Measurements from ENCODE around the gene STK4.

STK4 gene

DNA sequence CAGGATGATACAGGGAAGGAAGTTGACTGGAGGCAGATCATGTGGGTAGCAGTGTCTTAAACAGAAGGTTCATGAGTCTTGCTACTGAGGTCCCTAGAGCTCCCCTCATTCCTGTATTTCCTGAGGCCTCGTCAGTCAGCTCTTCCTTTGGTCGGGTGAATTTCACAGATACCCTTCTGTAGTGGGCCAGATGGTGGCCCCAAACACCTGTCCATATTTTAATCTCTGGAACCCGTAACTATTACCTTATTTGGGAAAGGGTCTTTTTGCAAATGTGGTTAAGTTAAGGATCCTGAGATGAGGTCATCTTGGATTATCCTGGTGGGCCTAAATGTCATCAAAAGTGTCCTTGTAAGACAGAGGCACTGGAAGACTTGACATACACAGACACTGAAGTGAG lies 125.1 kb downstream of the STK4 start:
- DNase-seq = no peak

DNA sequence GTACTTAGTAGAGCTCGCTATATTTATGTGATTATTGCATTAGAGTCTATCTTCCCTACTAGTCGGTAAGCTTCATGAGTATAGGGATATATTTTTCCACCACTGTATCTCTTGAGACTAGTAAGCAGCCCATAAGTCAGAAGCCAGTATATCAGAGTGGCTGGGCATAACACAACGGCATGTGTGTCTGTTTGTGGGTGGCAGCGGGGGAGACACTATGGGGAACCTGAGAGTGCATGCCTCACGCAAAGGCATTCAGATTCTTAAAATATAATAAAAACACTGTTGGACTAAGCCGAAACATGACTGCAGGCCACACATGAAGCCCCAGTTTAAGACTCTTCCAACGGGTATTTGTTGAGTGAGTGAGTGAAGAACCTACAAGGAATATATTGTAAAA lies 126.6 kb downstream of the STK4 start:
- DNase-seq = no peak

DNA sequence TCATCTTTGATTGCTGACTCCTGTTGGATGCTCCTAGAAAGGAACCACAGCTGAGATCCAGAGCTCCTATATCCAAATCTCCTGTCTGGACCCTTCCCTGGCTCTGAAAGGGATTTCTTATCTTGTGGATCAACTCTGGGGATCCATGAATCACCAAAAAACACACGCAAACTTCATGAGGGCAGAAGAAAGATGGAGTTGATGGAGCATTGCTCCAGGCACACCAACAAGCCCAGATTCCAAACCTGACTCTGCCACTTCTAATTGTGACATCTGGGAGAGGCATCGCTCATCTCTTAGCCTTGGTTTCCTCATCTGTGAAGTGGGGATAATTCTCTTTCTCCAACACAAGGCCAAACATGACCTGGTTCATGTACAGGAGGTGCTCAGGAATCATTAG lies 127.9 kb downstream of the STK4 start:
- no peak for DNase-seq

DNA sequence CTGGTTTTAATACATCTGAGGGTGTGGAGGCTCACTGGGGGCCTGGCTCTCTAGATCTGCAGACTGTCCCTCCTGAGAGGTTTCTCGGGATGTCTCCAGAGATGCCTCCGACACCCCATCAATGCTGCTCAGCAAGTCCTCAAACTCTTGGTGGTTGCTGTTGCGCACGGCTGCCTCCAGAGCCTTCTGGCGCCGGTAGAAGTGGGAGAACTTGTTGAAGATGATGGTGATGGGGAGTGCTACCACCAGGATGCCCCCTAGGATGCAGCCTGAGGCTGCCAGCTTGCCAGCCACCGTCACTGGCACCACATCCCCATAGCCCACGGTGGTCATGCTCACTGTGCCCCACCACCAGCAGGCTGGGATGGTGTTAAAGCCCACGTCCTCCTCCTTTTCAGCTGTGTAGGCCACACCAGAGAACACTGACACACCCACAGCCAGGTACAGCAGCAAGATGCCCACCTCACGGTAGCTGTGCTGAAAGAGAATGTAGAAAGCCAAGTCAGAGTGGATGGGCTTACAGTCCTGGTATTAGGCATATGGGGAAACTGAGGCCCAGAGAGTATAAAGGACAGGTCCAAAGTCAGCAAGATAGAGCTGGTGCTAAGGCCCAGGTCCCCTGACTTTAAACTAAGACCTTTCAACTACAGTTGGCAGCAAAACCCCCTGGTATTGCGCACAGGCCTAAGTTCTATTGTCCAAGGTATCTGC lies 128.7 kb downstream of the STK4 start:
- no peak for DNase-seq

DNA sequence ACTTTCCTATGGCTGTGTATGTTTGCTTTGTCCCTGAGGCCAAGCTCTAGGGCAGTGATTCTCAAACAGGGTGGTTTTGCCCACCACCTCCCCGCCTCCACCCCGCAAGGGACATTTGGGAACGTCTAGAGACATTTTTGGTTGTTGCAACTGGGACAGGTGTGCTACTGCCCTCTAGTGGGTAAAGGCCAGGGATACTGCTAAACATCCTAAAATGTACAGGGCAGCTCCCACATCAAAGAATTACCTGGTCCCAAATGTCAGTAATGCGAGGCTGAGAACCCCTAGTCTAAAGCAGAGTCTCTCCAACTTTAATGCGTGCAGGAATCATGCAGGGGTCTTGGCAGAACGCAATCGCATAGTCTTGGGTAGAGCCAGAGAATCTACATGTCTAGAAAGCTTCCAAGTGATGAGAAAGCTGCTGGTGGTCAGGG lies 129.5 kb downstream of the STK4 start:
- DNase-seq = peak; percentile 40

DNA sequence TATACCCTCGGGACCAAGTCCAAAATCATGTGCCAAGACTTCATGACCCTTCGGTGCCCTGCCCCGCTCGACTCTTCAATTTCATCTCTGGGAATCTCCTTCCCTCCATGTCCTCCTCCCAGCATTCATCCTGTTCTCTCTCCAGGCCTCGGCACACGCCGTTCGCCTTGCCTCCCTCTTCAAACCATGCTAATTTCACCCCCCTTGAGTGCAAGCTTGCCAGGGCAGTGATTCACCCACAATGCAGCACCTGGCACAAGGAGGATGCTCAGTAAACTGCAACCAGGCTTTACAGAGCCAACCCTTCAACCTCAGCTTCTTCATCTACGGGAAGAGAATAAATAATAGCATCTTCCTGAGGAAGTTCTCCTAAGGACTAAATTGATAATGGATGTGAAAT lies 130.5 kb downstream of the STK4 start:
- no peak for DNase-seq

DNA sequence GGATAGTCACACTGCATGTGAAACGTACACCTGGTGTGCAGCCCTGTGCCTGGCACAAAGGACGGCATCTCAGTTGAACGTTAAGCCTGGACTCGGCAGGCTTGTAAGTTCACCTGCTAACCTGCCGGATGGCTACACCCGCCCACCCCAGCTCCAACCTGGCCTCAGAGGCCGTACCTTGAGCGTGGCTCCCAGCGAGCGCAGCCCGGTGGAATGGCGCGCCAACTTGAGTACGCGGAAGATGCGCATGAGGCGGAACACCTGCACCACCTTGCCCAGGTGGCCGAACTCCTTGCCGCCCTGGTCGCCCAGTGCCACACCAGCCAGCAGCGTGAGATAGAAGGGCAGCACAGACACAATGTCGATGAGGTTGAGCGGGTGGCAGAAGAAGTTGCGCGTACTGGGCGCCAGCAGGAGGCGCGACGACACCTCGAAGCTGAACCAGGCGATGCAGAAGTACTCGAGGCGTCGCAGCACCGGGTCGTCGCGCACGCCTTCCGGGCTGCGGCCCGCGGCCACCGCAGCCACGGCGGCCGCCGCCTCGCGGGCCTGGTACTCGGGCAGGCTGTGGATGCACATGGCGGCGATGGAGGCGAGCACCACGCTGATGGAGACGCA lies 131.3 kb downstream of the STK4 start:
- peak; percentile 28 for DNase-seq

DNA sequence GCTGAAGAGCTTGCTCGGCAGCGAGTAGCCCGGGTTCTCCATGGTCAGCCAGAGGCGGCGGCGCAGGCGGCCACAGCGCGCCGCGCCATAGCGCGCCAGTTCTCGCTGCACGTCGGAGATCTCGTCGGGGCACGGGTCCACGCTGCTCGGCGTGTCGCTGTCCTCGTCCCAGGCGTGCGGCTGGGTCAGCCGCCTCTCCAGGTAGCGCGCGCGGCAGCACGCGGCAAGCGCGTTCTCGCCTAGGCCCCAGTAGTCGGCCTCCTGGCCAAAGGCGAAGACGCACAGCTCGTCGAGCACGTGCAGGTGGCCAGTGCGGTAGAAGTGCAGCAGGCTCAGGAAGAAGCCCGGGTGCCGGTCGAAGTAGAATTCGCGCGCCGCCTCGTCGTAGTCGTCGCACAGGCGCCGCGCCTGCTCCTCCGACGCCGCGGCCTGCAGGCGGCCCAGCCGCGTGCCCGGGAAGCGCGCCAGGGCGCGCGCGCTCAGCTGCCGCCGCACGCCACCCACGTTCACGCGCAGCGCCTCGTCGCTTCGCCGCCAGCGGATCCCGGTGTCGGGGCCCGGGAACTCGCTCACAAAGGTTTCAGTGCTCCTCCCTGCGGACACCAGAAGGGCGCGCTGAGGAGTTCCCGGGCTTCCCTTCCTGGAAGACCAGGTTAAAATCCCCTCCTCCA lies 131.9 kb downstream of the STK4 start:
- no peak for DNase-seq

DNA sequence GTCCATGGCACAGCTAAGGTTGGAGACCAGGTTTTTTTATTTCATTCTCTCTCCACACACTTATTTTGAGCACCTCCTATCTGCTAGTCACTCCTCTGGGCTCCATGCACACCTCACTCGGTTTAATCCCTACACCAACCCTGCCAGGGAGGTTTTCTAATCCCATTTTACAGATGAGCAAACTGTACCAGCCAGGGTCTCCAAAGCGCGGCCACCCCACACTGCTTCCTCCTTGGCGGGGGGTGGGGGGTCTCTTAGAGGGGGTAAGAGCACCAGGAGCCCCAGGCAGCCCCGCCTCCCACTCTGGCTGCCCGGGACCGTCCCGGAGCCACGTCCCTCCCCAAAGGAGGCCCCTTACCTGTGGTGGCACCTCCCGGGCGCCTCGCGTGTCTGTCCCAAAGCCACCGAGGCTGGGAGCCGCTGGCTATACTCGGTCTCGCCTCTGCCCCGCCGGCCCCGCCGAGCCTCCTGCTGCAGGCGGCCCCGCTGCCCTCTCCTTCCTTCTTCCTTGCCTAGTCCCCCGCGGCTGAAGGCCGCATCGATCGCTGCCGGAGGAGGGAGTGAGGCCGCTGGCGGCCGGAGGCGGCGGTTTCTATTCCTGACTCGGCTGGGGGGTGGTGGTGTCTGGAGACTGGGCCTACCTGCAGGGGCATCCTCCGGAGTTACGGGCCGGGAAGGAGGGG lies 134.4 kb downstream of the STK4 start, which contains the start of gene KCNS1:
KCNS1 (minus strand) TSS at position 565 of the 683 bp plus-strand sequence. CDS start 1,891 bp downstream, outside the sequence.
- DNase-seq = no peak

DNA sequence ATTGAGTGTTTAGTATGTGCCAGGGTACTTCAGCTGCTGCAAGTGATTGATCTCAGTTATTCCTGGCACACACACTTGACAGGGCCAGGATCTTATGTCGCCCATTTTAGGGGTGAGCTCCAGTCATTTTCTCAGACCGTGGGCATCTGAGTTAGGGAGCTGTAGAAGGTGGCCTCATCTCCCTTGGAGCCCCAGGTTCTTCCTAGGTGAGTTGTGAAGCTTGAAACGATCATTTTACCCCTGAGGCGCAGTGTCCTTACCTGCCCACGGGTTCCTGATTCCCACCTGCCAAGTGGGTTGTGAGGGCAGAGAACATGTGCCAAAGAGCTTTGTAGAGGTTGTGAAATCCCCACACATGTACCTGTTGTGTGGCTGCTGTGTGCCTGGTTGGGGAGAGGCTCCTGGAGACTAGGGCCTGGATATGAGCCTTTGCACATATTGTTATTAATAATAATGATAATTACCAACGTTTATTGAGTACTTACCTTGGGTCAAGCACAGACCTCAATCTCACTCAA lies 135.1 kb downstream of the STK4 start:
- DNase-seq = no peak

DNA sequence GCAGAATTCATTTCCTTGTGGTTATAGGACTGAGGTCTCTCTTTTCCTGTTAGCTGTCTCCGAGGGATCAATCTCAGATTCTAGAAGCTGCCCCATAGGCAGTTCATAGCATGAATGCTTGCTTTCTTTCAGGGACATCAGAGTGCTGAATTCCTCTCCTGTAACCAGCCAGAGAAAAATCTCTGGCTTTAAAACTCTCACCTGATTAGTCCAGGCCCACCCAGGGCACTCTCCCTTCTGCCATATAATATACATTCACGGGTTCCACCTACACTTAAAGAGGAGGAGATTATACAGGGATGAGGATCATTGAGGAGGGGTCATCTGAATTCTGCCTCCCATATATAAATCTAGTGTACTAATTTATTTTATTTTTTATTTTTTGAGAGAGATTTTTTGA lies 136.8 kb downstream of the STK4 start:
- no peak for DNase-seq

DNA sequence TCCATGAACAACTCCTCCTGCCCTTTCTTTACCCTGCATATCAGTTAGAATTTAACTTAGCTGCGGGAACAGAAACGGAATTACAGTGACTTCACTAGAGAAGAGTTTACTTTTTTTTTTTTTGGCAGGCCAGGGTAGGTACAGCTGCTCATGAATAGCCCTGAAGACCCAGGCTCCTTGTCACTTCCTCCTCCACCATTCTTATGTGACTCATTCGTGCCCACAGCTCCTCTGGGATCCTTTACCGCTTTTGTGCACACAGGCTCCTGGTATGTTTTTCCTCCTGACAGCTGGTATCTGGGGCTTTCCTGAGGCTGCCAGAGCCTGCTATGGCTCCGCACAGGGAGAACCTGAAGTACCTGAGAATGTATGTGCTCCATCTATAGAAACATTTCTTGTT lies 138.5 kb downstream of the STK4 start:
- no peak for DNase-seq

DNA sequence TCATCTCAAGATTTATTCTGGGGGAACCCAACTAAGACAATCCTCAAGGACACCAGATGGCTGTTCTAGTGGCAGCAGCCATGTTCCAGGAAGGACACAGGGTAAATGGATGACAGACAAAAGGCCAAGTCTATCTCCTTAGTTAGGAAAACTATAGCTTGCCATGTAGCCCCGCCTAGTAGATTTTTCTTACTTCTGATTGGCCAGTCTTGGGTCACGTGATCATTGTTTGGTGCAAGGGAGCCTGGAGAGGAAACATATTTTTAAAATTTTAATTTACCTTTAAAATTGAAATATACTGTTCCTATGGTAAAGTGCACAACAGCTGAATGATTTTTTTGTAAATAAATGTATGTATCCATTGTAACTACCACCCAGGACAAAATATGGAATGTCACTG lies 139.0 kb downstream of the STK4 start:
- DNase-seq = no peak

DNA sequence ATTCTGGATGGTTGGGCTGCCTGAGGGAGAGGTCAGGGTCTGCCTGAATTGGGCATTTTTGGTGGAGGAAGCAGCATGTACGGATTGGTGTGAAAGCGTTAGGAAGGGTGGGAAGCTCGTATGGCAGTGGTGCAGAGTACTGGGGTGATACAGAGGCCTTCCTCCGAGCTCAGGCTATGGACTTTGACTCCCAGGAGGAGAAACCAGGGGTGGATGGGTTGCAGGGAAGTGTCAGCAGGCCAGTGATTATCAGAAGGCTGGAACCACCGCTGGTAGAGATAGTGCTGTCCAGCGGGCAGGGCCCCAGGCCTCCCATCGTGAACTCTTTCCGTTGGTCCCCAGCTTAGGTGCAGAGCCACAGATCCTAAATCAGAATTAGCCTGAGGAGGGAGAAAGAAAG lies 143.3 kb downstream of the STK4 start:
- no peak for DNase-seq

DNA sequence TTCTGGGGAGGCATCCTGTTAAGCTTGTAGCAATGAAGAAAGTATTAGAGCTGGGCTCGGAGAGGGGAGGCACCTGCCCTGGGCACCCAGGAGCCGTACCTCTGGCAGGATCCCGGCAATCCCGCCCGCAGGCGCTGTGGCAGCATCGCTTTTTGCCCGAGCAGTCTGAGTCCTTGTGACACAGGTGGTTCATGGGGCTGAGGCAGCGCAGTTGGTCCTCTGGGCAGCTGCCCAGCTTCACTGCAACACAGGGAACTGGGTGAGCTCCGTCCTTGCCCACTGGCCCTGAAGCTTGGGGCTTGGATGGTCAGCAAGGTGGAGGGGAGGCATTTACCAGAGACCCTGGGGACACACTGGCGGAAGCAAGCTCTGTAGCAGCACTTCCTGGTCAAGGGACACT lies 144.0 kb downstream of the STK4 start:
- DNase-seq = no peak

DNA sequence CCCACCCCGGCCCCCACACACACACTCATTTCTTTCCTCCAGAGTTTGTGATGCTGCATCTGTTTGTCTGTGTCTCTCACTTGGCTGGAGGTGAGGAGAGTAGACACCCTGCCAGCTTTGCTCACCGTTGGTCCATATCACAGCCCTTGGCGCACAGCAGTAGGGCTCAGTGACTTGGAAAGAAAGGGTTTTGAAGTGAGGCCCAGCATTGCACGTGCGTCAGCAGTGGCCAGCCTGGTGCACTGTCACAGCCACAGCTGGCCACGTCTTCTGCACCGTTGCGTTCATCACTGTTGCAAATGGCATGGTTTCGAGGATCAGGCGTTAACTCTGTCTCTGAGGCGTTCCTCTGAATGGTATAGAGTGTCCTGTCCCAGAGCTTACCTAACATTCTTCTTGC lies 145.0 kb downstream of the STK4 start:
- no peak for DNase-seq

DNA sequence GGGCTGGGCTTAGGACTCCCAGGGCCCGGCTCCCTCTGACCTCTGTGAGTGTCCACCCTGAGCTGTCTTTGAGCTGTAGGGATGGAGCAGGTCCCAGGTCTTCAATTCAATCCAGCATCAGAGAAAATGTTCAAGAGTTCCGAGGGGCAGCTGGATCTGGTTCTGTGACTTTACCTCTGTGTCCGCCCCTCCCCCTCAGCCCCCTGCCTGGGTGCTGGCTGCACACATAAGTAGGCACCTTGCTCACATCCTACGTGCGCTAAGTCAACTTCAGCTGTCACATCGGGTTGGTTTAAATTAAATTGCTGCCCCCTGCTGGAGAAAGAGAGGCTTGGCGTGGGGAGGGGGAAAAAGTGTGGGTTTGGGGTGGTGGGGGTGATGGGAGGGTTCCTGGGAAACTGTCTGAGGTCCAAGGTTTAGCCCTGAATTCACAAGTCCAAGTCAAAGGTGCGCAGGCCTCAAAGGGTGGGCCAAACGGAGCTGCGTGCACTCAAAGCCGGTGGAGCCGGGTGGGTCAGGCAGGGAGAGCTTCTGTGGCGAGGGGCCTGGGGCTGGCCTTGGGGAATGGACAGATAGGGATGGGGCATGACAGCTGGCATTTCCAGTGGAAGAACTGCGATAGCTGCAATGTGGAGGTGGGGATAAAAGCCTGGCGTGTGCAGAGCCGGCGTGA lies 145.6 kb downstream of the STK4 start:
- no peak for DNase-seq

DNA sequence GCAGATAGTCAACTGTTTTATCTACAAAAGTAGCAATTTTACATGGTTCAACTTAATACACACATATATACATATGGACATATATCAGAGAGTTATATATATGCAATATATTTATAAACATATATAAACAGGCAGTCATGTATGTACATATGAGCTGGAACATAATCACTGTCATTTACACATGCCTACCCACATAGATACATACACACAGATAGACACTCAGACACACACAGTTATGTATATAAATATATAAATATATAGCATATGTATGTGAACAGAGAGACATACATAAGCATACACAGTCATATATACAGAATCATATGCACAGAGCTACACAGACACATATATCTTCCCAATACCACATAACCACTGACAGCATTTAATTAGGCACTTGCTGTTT lies 146.4 kb downstream of the STK4 start:
- no peak for DNase-seq

DNA sequence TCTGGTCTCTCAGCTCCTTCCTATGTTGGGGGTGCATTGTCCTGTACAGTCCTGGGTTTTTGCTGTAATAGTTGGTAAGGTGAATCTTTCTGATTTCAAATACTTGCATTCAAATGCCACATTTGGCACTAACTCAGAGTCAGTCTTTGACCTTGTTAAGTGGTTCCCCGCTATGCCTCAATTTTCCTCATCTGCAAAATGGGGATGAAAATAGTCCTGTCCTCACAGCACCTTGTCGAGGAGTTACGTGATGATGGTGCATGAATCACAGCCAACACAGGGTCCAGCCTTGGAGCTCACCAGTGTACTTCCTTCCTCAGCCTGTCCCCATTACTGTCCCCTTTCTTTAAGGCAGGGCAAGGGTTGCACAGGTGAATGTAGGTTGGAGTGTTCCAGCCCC lies 147.6 kb downstream of the STK4 start:
- no peak for DNase-seq

DNA sequence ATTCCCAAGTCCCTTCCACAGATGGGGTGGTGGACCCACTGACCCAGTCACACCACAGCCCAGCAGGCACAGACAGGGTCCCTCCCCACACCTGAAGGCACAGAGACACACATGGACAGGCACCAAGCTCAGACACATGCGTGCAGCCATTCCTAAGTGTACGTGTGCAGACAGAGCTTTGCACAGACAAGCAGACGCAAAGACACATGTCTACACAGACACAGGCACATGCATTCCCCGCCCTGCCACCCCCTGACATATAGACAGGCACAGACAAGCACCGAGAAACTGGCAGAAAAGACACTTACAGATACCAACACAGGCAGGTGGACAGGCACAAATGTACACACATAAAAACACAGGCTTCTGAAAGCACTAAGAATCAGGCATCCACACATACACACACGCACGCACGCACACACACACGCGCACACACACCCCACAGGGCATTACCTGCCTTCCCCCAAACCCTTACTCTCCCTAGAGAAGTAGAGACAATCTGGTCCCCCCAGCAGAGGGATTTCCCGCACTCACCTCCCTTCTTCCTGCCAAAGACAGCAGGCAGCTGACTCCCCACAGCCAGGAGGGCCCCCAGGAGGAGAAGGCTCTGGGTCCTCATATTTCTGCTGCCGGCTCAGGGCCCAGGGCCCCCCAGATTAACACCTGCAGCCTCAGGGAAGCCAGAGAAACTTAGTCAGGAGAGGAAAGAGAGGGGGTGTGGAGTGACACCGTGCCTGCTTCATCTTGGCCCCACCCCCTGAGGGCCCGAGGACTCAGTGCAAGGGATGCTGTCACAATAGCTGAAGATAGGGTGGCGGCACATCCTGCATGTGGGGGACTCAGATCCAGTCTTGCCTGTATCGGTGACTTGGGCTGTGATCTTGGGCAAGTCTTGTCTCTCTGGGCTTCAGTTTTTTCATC lies 148.4 kb downstream of the STK4 start, which contains the start of gene WFDC5:
WFDC5 (minus strand) TSS at position 710 of the 921 bp plus-strand sequence; CDS start at position 619, 91 bp downstream.
- DNase-seq = no peak

DNA sequence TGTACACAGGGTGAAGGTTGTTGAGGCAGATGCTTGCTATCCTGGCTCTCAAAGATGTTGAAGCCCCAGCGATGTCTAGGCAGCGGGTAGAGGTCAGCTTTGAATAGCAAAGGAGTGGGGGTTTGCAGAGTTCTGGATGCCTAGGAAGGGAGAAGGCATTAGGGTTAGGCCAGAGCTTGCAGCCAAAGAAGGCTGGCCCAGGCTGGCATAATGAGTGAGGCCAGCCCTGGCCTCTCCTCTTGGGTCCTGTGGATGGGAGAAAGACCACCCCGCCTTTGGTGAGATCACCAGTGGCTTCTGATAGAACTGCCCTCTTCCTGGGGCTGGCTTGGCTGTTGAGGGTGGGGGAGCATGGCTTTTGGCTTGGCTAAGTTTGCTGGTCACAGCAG lies 149.1 kb downstream of the STK4 start:
- no peak for DNase-seq

DNA sequence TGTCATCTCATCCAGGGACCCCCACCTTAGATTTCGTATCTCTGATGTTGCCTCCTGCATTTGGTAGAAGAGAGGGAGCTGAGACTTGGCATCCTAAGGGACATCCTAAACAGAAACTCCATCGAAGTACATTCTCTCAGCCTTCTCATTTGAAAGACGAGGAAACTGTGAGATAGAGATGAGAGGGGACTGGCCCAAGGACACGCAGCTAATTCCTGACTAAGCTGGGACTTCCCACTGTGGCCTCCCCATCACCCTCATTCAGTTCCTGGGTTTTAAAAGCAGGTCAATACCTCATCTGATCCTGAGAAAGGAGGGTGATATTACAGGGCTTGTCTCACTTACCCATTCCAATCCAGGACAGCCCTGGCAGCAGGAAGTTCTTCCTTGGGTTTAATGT lies 149.5 kb downstream of the STK4 start:
- no peak for DNase-seq

All from stimulated activated naive CD4-positive, alpha-beta T cell treated with Interleukin-2 at 50 U/mL for 16 hours (primary cell).